ENCODE results near the gene ATXN7L1. TPM values are rescaled to one million over a fixed set of nuclear protein-coding genes. Genes with fewer than 3 reads are reported as not detected.
A peak's percentile ranks its signal among the peaks of the same experiment; 100 is the strongest.

Gene ATXN7L1
- total and polyA plus RNA-seq, 7 donors = 5.4 to 20.5 (median 12.8) TPM

DNA sequence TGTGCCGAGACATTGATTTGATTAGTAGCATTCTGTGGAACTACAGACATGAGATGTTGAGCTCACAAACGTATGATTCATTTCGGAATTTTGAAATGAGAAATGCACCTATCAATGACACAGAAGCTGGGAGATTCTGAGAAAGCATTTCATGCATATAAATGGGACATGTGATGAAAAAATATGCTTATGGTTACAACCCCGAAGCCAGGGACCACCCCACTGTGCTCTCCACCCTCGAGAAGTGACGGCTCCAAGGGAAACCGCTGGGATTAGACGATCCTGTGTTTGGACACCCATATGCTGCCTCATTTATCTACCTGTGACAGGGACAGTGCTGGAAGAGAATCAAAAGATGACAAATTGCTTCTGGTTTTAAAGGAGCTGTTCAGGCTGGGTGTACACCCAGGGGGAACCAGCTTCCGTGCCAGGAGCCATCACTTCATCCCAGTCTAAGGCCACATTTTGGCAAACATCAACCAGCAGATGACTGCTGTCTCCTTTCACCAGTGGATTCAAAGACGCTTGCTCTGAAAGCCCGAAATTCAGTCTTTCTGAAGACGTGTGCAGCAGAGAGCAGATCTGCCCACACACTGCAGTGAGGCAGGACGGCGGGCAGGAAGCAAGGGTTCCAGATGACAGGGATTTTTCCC lies 109.9 kb downstream of the ATXN7L1 start:
- Histone ChIP-seq H3K36me3 (no peaks in the 10 kb centered on the region), H3K4me3 (no peak overlapping the region)

GRCh38 chr7:105765846-105766245 lies 110.6 kb downstream of the ATXN7L1 start:
- no peak for DNase-seq
- TF ChIP-seq POLR2AphosphoS5 (IDR thresholded peaks at IDR 0.05) (no peak), EP300 (IDR thresholded peaks at IDR 0.05) (no peak)
- Histone ChIP-seq H3K9me3 (no peaks in the 10 kb centered on the region), H3K27me3 (no peaks in the 10 kb centered on the region), H3K36me3 (no peaks in the 10 kb centered on the region), H3K27ac (no peak overlapping the region), H3K4me3 (no peak overlapping the region), H3K4me1 (peaks cover 0 to 28% (median 17%) of the 10 kb centered on the region in 4 donors)
- 87 to 91% methylated on average over 4 of the region's 4 CpGs for WGBS, 2 donors
- intact Hi-C loops (cut with DNase I) = no loop called here

More for the DNA sequence above, 109.9 kb downstream of the ATXN7L1 start:
- intact Hi-C loops (cut with DNase I) = no loop called here
- no peaks in the 10 kb centered on the region for H3K27me3 ChIP-seq
- 79 to 91% methylated on average over 14 of the region's 14 CpGs for WGBS, 2 donors
- TF ChIP-seq POLR2AphosphoS5 (IDR thresholded peaks at IDR 0.05) (no peak), EP300 (IDR thresholded peaks at IDR 0.05) (no peak), POLR2A (IDR thresholded peaks at IDR 0.05) (no peak)
- TF ChIP-seq, protein P1, sequence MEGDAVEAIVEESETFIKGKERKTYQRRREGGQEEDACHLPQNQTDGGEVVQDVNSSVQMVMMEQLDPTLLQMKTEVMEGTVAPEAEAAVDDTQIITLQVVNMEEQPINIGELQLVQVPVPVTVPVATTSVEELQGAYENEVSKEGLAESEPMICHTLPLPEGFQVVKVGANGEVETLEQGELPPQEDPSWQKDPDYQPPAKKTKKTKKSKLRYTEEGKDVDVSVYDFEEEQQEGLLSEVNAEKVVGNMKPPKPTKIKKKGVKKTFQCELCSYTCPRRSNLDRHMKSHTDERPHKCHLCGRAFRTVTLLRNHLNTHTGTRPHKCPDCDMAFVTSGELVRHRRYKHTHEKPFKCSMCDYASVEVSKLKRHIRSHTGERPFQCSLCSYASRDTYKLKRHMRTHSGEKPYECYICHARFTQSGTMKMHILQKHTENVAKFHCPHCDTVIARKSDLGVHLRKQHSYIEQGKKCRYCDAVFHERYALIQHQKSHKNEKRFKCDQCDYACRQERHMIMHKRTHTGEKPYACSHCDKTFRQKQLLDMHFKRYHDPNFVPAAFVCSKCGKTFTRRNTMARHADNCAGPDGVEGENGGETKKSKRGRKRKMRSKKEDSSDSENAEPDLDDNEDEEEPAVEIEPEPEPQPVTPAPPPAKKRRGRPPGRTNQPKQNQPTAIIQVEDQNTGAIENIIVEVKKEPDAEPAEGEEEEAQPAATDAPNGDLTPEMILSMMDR (IDR thresholded peaks at IDR 0.05) = no peak
- H3K27ac ChIP-seq = no peak overlapping the region
- peaks cover 0 to 28% (median 18%) of the 10 kb centered on the region in 4 donors for H3K4me1 ChIP-seq
- no peak for DNase-seq
- no peaks in the 10 kb centered on the region for H3K9me3 ChIP-seq

DNA sequence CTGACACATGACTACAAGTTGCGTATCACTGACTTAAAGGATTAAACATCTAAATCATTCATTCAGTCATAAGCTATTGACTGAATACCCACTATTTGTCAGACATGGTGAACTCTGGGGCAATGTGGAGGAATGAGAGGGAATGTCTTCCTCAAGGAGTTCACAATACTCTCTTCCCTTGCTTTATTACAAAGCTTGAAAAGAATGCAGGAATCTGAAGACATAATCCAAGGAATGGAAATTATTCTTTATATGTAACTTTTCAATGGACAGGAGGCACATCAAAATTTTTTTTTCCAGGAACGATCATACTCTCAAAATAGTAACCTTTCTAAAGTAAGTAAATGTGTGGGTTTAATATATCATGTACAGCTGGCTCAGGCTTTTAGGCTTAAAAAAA lies 111.9 kb downstream of the ATXN7L1 start:
- WGBS, 2 donors = 94 to 97% methylated on average over 2 of the region's 2 CpGs
- DNase-seq = no peak
- Histone ChIP-seq H3K27ac (no peak overlapping the region), H3K27me3 (no peaks in the 10 kb centered on the region), H3K9me3 (no peaks in the 10 kb centered on the region), H3K36me3 (no peaks in the 10 kb centered on the region), H3K4me3 (no peak overlapping the region), H3K4me1 (peaks cover 0 to 20% (median 9%) of the 10 kb centered on the region in 4 donors)
- TF ChIP-seq EP300 (IDR thresholded peaks at IDR 0.05) (no peak), POLR2AphosphoS5 (IDR thresholded peaks at IDR 0.05) (no peak), POLR2A (IDR thresholded peaks at IDR 0.05) (no peak)
- TF ChIP-seq, protein P1 (IDR thresholded peaks at IDR 0.05) = no peak
- intact Hi-C loops (cut with DNase I) = no loop called here

GRCh38 chr7:105760551-105761447 lies 115.6 kb downstream of the ATXN7L1 start:
- DNase-seq = no peak
- Histone ChIP-seq H3K4me3 (no peak overlapping the region), H3K4me1 (peaks cover 0 to 15% (median 8%) of the 10 kb centered on the region in 4 donors), H3K27ac (no peak overlapping the region), H3K36me3 (no peaks in the 10 kb centered on the region), H3K9me3 (no peaks in the 10 kb centered on the region), H3K27me3 (no peaks in the 10 kb centered on the region)
- 84 to 90% methylated on average over 6 of the region's 6 CpGs for WGBS, 2 donors
- intact Hi-C loops (cut with DNase I) = loop anchor here (1.0 to 2.0 kb wide), 3 partner anchors 118 to 282 kb away; no protein-coding TSS in a partner anchor
- TF ChIP-seq, protein P1 (IDR thresholded peaks at IDR 0.05) = peak in 1 of 4 experiments; percentile 19
- no peak for TF ChIP-seq EP300 (IDR thresholded peaks at IDR 0.05)
- no peak for TF ChIP-seq POLR2A (IDR thresholded peaks at IDR 0.05)
